DND-41 (cell line): ENCODE results near the gene OR51I2.

Source experiments
- CTCF ChIP-seq: IDR thresholded peaks from 2 replicates; pipeline ENCODE4 v1.5.1; 2012; ENCODE audit warnings: borderline replicate concordance, low read length, moderate library complexity, mild to moderate bottlenecking; ENCODE audit not compliant: poor library complexity, severe bottlenecking; ENCODE audit errors: extremely low read depth
- EZH2 ChIP-seq: IDR thresholded peaks from 3 replicates; pipeline ENCODE4 v1.6.1; 2012; ENCODE audit warnings: borderline replicate concordance, low read depth, mild to moderate bottlenecking, moderate library complexity, low read length, inconsistent platforms; ENCODE audit not compliant: severe bottlenecking

GRCh38 chr11:5476186-5476819 lies 27.2 kb downstream of the OR51I2 start:
- TF ChIP-seq CTCF = peak; percentile 86
- no peak for TF ChIP-seq EZH2
